ENCODE data around the gene SOX21. TPM values are rescaled to one million over a fixed set of nuclear protein-coding genes. Genes with fewer than 3 reads are reported as not detected.
A peak's percentile ranks its signal among the peaks of the same experiment; 100 is the strongest.

Gene SOX21
- total RNA-seq, 1 donor from 2014 or later, result 0.09 TPM

DNA sequence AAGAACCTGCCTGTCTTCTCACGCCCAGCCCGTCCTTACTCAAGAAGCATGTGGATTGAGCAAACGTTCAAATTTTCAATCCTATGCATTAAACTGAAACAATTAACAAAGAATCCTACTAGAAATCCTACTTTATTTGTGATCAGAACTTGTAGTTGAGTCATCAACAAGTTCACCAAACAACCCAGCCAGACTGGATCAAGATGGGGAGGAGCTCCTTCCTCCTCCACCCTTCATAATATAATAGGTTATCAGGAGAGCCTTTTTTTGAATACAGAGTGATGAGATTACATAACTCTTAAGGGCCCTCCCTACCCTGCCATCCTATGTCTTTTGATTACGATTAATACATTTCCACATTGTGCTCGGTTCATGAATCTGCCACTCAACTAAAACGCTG is 32.7 kb downstream of the SOX21 start:
- no peak for DNase-seq (ENCODE audit: low spot score)

DNA sequence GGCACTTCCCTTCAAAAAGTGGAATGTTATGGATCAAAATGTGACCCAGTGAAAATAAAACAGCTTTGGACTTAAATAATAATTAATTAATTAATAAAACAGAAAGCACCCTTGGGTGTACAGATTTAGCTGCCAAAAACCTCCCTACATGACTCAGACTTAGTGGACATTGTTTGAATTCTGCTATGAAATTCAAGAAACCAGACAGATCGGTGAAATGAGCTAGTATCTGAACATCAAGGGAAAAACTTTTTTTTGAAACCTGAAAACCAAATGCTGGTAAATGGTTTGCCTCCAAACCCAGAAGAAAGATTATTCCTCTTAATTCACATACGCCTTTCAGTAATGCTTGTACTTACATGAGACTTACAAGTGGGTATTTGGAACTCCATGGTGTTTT is 33.5 kb downstream of the SOX21 start:
- no peak for DNase-seq (ENCODE audit: low spot score)

- no peak for DNase-seq (ENCODE audit: low spot score)
These were observed 34.5 kb downstream of the SOX21 start for GRCh38 chr13:94677799-94678198.

DNA sequence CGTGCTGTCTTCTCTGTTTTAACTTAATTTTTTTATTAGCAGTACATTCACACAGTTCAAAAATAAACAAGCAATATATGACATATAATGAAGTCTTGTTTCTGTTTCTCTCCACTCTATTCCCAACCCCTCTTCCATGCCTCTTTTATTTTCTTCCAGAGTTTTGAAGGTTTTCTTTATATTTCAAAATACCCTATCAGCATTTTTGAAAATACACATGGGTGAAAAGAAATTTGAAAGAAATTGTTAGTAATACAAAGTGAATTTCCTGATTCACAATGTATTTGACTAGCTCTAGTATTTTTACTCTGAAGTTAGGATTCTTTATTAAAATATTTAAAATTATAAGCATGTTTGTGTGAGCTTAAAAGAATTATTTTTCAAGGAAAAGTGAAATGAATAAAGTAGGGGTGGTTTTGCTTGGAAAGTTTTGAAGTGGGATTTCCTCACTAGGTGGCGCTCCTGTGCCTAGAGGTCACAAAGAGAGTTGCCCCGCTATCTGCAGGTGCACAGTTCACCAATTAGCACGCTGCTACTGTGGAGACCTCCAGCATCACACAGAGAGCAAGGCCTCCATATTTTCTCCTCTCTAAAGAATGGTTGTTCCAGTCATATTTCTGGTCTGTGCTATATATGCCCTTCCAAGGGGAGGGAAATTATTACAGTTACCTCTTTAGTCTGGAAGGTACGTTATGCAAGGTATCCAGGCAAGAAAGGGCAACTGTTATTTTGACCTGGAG is 37.6 kb downstream of the SOX21 start:
- peak; percentile 45 for DNase-seq (ENCODE audit: low spot score)

DNA sequence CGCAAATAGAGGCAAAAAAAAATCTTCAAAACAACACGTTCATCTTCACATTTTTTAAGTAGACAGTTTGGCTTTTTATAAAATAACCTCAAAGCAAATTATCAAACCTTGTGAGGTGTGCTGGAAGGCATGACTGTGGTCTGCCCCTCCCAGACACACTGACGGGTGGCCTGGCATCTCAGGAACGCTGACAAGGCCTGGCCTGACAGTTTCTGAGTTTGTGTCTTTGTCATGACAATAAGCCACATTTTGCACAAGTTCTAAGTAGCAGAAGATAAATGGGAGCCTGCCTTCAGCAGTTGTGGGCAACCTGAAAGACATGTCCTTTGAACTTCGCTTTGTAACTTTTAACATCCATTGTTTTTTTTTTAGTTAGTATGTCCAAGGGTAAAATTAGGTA is 38.5 kb downstream of the SOX21 start:
- DNase-seq (ENCODE audit: low spot score), result no peak

DNA sequence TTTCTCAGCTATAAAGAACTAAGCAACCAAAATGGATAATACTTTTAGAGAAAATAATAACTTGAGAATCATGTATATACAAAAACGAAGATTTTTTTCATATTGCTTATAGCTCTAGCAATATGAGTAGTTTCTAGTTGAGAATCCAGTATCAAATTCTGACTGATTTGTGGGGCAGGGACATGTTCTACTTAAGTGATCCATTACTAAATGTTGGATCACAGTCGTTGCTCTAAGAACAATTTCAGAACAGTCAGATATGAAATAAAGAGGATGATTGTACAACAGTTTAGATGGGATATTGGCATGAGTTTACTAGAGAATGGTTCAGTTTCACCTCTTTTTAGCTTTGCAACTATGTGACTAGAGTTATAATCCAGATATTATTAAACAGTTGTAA is 39.9 kb downstream of the SOX21 start:
- no peak for DNase-seq (ENCODE audit: low spot score)

- no peak for DNase-seq (ENCODE audit: low spot score)
These were observed 45.2 kb downstream of the SOX21 start for GRCh38 chr13:94667190-94667589.

DNA sequence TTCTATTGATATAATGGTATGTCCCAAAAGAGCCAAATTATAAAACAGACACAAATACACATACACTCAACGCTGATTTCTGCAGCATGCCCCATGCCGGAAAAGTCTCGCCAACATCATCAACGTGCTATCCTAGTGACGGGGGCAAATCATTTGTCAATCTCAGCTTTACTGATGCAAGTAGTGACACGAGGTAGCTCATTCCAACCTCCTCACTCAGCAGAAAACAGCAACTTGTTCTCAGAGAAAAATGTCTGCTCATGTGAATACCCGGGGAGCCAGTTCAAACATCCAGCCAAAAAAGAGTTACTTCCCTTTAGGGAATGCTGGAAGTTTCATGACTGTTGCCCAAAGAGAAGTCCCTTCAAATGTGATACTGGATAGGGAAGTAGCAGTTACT is 46.3 kb downstream of the SOX21 start:
- DNase-seq (ENCODE audit: low spot score), result no peak

DNA sequence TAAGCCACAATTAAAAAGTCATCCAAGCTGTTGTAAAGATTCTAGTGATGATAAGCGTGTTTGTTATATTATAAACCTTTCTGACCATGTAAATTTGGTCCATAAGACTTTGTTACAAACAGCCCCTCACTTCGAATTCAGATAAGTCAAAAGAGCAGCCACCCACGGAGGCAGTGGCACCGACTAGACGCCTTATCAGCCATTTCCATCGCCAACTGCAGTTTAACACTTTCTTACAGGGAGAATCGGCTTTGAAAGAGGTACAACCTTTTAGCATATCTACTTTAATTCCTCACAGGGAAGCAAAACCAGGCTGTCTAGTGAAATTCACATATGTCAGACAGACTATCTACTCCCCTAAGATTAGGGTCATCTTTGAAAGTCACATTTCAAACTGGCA is 47.5 kb downstream of the SOX21 start:
- no peak for DNase-seq (ENCODE audit: low spot score)

DNA sequence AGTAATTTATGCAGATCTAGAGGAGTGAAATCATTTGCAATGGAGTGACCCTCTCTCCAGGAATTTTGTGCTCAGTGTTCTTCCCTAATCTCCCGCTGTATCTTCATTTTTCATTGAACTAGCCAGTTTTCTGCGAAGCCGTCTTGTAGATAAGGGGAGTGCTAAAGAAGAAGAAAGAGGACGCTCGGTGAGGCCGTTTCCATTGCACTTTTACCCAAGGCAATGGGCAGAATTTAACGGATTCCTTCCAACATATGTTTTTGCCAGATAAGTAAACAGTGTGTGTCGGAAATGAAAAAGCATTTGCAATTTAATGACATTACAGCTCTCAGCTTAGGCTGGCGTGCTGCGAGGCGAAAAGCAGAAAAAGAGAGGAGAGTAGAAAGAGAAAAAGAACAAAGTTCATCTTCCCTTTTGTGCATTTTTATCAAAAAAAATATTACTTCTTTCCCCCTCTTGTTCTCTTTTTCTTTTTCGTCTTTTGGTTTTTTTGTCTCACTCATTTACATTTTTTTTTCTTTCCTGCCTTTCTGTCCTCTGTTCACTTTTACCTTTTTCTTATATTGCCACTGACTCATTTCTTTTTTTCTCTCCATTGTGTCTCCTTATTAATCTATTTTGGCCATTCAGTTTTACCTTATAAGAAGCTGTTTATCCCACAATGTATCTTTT is 49.9 kb downstream of the SOX21 start:
- DNase-seq (ENCODE audit: low spot score), result no peak

DNA sequence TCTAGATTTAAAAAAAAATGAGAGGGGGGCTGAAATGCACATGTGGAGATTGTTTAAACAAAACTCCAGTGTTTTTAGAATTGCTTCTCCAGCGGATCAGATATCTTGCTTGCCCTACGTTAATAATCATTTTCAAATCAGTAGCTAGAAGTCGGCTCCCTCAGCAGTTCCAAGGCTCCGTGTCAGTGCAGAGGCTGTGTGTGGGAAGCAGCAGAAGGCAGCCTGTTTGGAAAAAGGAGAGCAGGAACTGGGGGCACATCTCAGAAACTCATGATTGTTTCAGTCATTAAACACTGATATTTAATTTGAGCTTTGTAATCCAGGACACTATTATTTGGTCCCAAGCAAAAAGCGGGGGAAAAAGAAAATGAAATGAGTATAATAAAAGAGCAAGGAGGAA is 50.9 kb downstream of the SOX21 start:
- DNase-seq (ENCODE audit: low spot score), result no peak

DNA sequence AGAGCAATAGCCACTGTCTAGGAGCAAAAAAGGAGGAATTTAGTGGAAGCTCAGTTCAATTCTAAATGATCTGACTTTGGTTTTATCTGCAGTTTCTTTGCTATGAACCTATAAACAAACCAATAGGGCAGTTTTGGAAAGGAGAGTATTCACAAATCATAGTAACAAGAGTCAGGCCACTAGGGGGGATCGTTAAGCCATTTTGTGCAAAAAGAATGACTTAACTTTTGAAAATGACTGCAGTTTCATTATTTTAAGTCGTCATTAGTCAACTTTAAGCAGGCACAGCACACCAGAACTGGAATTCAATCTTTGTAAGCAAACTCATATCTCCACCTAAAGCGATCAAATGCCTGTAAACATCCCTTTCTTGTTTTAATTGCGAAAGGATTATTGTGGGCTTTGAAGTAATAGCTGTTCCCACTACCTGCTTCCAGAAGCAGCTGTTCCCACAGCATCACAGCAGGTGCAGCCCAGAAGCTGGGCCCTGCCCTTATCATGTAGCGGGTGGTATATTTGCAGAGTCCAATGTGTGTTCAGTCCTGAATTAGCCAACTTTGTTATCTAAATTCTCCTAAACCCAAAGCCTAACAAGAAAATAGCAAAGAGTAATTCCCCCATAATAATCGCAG is 51.5 kb downstream of the SOX21 start:
- no peak for DNase-seq (ENCODE audit: low spot score)

Other genes starting within 250 kb of the SOX21 start
- 0.55 TPM for gene DCT, start 232.9 kb downstream of the SOX21 start, total RNA-seq
- gene TGDS, start 116.4 kb downstream of the SOX21 start, total RNA-seq, result 9.6 TPM
- 4.9 TPM for gene GPR180, start 110.7 kb downstream of the SOX21 start, total RNA-seq

All from mucosa of gallbladder (tissue), 1 donor.